NCI-H1436 treated with DMSO at 0.1 percent for 48 hours (cell line): ENCODE results near the gene RIPPLY3.

Experiments used
- DNase-seq: peaks from one replicate; lab custom pipeline; 2025; lab: John Stamatoyannopoulos, UW

Gene RIPPLY3

GRCh38 chr21:37006486-37007291, at the start of gene RIPPLY3:
Gene RIPPLY3 (plus strand): TSS chr21:37006702. CDS start chr21:37006773, 71 bp downstream.
- no peak for DNase-seq

GRCh38 chr21:36959020-36959835, 47.3 kb upstream of the RIPPLY3 start:
- no peak for DNase-seq

GRCh38 chr21:36960676-36961284, 45.7 kb upstream of the RIPPLY3 start:
- no peak for DNase-seq

- DNase-seq: no peak
Measured at GRCh38 chr21:36962098-36962780, 44.3 kb upstream of the RIPPLY3 start.

GRCh38 chr21:36964398-36964797, 42.1 kb upstream of the RIPPLY3 start:
- DNase-seq: no peak

- no peak for DNase-seq
Measured at GRCh38 chr21:36964827-36965719, 41.4 kb upstream of the RIPPLY3 start.

GRCh38 chr21:36965720-36966065, 40.8 kb upstream of the RIPPLY3 start:
- no peak for DNase-seq

GRCh38 chr21:36966066-36966820, 40.3 kb upstream of the RIPPLY3 start, which contains the start of gene HLCS:
Gene HLCS (minus strand): TSS chr21:36966669. CDS start chr21:36966638, 31 bp downstream.
- DNase-seq: no peak

- no peak for DNase-seq
Measured at GRCh38 chr21:36966821-36967768, 39.4 kb upstream of the RIPPLY3 start.

- no peak for DNase-seq
Measured at GRCh38 chr21:36968414-36968813, 38.1 kb upstream of the RIPPLY3 start.

GRCh38 chr21:36968976-36969375, 37.5 kb upstream of the RIPPLY3 start:
- no peak for DNase-seq

- no peak for DNase-seq
Measured at GRCh38 chr21:36973986-36974850, 32.3 kb upstream of the RIPPLY3 start.

- DNase-seq: no peak
Measured at GRCh38 chr21:36974851-36975192, 31.7 kb upstream of the RIPPLY3 start.

GRCh38 chr21:36976228-36976861, 30.2 kb upstream of the RIPPLY3 start:
- DNase-seq: no peak

- DNase-seq: peak; percentile 39
Measured at GRCh38 chr21:36976882-36977651, 29.4 kb upstream of the RIPPLY3 start.

GRCh38 chr21:36980280-36981048, 26.0 kb upstream of the RIPPLY3 start:
- no peak for DNase-seq
